Small intestine (tissue), 7 donors: ENCODE data around the gene CST6. TPM values are rescaled to one million over a fixed set of nuclear protein-coding genes. Genes with fewer than 3 reads are reported as not detected.

ENCODE experiments used
- DNase-seq, 2 donors: peaks; one replicate each; pipeline versions ENCODE4 v3.0.0 to v3.0.0-alpha.2; 2013
- FAIRE-seq: peaks from 2 replicates; lab custom pipeline; 2012; peaks lifted over from hg19 to GRCh38; lab: Jason Lieb, UNC
- H3K27ac ChIP-seq, 3 donors: one replicate each; pipeline ENCODE4 v1.5.1; 2013; ENCODE audit warnings: low read length in 2 of 3, mild to moderate bottlenecking in 2 of 3, control low read depth in 1 of 3, inconsistent platforms in 1 of 3, low read depth in 1 of 3, moderate library complexity in 1 of 3
- H3K27me3 ChIP-seq, 3 donors: one replicate each; pipeline ENCODE4 v1.6.1; 2013; ENCODE audit warnings: low read length in 3 of 3, inconsistent platforms in 1 of 3; ENCODE audit not compliant: control insufficient read depth in 3 of 3, insufficient read depth in 3 of 3
- H3K36me3 ChIP-seq, 3 donors: one replicate each; pipeline ENCODE4 v1.6.1; 2013; ENCODE audit warnings: low read length in 3 of 3, inconsistent platforms in 1 of 3, low read depth in 1 of 3, mild to moderate bottlenecking in 1 of 3, moderate library complexity in 1 of 3; ENCODE audit not compliant: control insufficient read depth in 3 of 3, insufficient read depth in 2 of 3
- H3K4me1 ChIP-seq, 3 donors: one replicate each; pipeline ENCODE4 v1.6.1; 2013; ENCODE audit warnings: low read length in 2 of 3, inconsistent platforms in 1 of 3, low read depth in 1 of 3, mild to moderate bottlenecking in 1 of 3, moderate library complexity in 1 of 3; ENCODE audit not compliant: control insufficient read depth in 3 of 3, insufficient read depth in 2 of 3
- H3K4me3 ChIP-seq, 3 donors: one replicate each; pipeline ENCODE4 v1.5.1; 2013; ENCODE audit warnings: low read length in 3 of 3, control low read depth in 1 of 3, inconsistent platforms in 1 of 3, low read depth in 1 of 3, mild to moderate bottlenecking in 1 of 3, moderate library complexity in 1 of 3
- H3K9me3 ChIP-seq, 2 donors: one replicate each; pipeline ENCODE4 v1.6.1; 2013; ENCODE audit warnings: low read depth in 1 of 2, low read length in 1 of 2; ENCODE audit not compliant: control insufficient read depth in 2 of 2, insufficient read depth in 1 of 2
- WGBS, 3 donors: extraction: QIAGEN DNeasy Blood & Tissue Kit; methylation state at CpG; one replicate each; pipeline ENCODE4 v1.1.7; 2013; 5-methylcytosine and 5-hydroxymethylcytosine counted together
- polyA plus RNA-seq, 4 donors: library from polyadenylated mRNA; stranded (reverse) in 3 of 4; unstranded in 1 of 4; fragments of 200-250 nt in 3 of 4; fragments of 120-200 nt in 1 of 4; gene quantifications; one replicate each; pipeline versions ENCODE4 v1.2.1 to v1.2.3, GENCODE V29; 2013
- donor health status: healthy with polysubstance abuse.
- donor health status: control.
- donor health status: control.
- donor health status: Bipolar disorder and iron deficiency.
- donor health status: healthy.

The CST6 gene
- polyA plus RNA-seq, 4 donors: not detected

- Histone ChIP-seq H3K36me3 (no peaks in the 10 kb centered on the region), H3K27ac (no peak overlapping the region), H3K4me3 (no peak overlapping the region), H3K27me3 (no peaks in the 10 kb centered on the region), H3K4me1 (no peaks in the 10 kb centered on the region), H3K9me3 (peaks cover 0 to 11% of the 10 kb centered on the region in 2 donors)
- DNase-seq (no peak), FAIRE-seq (no peak)
- 76 to 82% (median 79%) methylated on average over 8 of the region's 8 CpGs for WGBS, 3 donors
These were observed 21.3 kb downstream of the CST6 start for GRCh38 chr11:66032957-66033735.

GRCh38 chr11:66035653-66036333 is 24.0 kb downstream of the CST6 start:
- DNase-seq: no peak
- peaks cover 0 to 11% of the 10 kb centered on the region in 2 donors for H3K9me3 ChIP-seq
- no peak for FAIRE-seq
- WGBS, 3 donors: 58 to 77% (median 63%) methylated on average over 9 of the region's 9 CpGs
- no peaks in the 10 kb centered on the region for H3K27me3 ChIP-seq
- no peak overlapping the region for H3K27ac ChIP-seq
- H3K36me3 ChIP-seq: no peaks in the 10 kb centered on the region
- no peak overlapping the region for H3K4me3 ChIP-seq
- no peaks in the 10 kb centered on the region for H3K4me1 ChIP-seq

- H3K36me3 ChIP-seq: no peaks in the 10 kb centered on the region
- WGBS, 3 donors: 66 to 88% (median 71%) methylated on average over 5 of the region's 5 CpGs
- H3K27ac ChIP-seq: no peak overlapping the region
- FAIRE-seq (no peak), DNase-seq (no peak)
- H3K9me3 ChIP-seq: peaks cover 0 to 11% of the 10 kb centered on the region in 2 donors
- no peak overlapping the region for H3K4me3 ChIP-seq
- H3K4me1 ChIP-seq: no peaks in the 10 kb centered on the region
- H3K27me3 ChIP-seq: no peaks in the 10 kb centered on the region
These were observed 24.5 kb downstream of the CST6 start for GRCh38 chr11:66036334-66036710.

- Histone ChIP-seq H3K27me3 (no peaks in the 10 kb centered on the region), H3K27ac (no peak overlapping the region), H3K9me3 (peaks cover 0 to 11% of the 10 kb centered on the region in 2 donors), H3K36me3 (no peaks in the 10 kb centered on the region), H3K4me3 (no peak overlapping the region), H3K4me1 (no peaks in the 10 kb centered on the region)
- FAIRE-seq (no peak), DNase-seq (no peak)
- 77 to 89% (median 87%) methylated on average over 3 of the region's 3 CpGs for WGBS, 3 donors
These were observed 25.5 kb downstream of the CST6 start for GRCh38 chr11:66037327-66037726.

GRCh38 chr11:66039765-66040164 is 28.0 kb downstream of the CST6 start:
- H3K4me3 ChIP-seq: no peak overlapping the region
- DNase-seq (no peak), FAIRE-seq (no peak)
- 83 to 91% (median 85%) methylated on average over 3 of the region's 3 CpGs for WGBS, 3 donors
- no peak overlapping the region for H3K27ac ChIP-seq
- peaks cover 0 to 11% of the 10 kb centered on the region in 2 donors for H3K9me3 ChIP-seq
- H3K36me3 ChIP-seq: no peaks in the 10 kb centered on the region
- H3K27me3 ChIP-seq: peaks cover 0 to 4% (median 0%) of the 10 kb centered on the region in 3 donors
- no peaks in the 10 kb centered on the region for H3K4me1 ChIP-seq

- 96% methylated on average over 70 to 81 of the region's 81 CpGs for WGBS, 3 donors
- H3K27ac ChIP-seq: no peak overlapping the region
- no peaks in the 10 kb centered on the region for H3K36me3 ChIP-seq
- peaks cover 0 to 6% (median 0%) of the 10 kb centered on the region in 3 donors for H3K27me3 ChIP-seq
- FAIRE-seq (no peak), DNase-seq (no peak)
- H3K9me3 ChIP-seq: peaks cover 0 to under 1% of the 10 kb centered on the region in 2 donors
- peaks cover 0 to 6% (median 0%) of the 10 kb centered on the region in 3 donors for H3K4me1 ChIP-seq
- H3K4me3 ChIP-seq: no peak overlapping the region
These were observed 30.6 kb downstream of the CST6 start for GRCh38 chr11:66042227-66042995.

GRCh38 chr11:66042996-66043906 is 31.4 kb downstream of the CST6 start:
- 97 to 98% (median 97%) methylated on average over 87 to 88 of the region's 88 CpGs for WGBS, 3 donors
- H3K27ac ChIP-seq: no peak overlapping the region
- peaks cover 0 to 6% (median 0%) of the 10 kb centered on the region in 3 donors for H3K4me1 ChIP-seq
- H3K36me3 ChIP-seq: no peaks in the 10 kb centered on the region
- FAIRE-seq (no peak), DNase-seq (no peak)
- peaks cover 0 to 15% (median 0%) of the 10 kb centered on the region in 3 donors for H3K27me3 ChIP-seq
- no peaks in the 10 kb centered on the region for H3K9me3 ChIP-seq
- H3K4me3 ChIP-seq: no peak overlapping the region
